NCI-H2227 (cell line): ENCODE measurements around the gene GRPEL1.

Experiments
- DNase-seq: peaks from one replicate; lab custom pipeline; 2025; ENCODE audit not compliant: unreplicated experiment; lab: John Stamatoyannopoulos, UW

GRPEL1 gene

DNA sequence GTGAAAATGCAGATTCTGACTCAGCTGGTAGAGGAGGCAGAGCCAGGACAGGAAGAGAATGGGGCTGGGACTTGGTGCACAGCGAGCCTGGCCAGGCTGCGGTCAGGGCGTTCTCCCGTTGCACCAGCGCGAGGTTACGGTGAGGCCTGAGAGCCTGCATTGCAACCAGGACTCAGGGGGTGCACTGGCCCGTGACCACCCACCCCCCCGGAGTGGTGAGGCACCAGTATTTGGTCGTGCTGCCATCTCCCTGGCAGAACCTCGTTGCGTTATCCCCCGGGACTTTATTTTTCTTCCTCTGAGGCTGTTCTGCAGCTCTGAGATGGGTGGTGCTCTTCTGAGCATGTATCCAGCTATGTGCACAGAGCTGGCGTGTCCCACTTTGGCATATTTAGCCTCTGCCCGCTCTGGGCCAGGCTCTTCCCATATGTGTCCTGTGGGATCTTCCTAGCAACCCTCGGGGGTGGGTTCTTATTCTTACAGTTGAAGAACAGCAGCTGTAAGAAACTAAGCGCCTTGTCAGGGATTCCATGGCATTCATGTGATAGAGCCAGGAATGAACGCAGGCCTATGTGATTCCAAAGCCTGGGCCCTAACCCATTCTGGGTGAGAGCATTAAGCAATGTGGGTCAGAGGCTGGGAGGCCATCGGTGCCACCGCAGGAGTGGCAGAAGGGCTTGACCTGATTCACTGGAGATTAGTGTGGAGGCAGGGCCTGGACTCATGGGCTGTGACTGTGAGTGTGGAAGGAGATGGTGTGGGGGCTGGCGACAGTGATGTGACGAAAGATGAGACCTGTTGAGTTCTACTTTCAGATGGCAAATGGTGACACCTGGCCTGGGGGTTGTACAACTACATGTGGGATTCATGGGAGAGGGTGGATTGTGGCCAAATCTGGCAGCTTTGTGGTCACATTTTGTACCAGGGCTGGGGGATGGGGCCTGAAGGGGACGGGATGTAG, 21.6 kb downstream of the GRPEL1 start:
- DNase-seq: no peak

DNA sequence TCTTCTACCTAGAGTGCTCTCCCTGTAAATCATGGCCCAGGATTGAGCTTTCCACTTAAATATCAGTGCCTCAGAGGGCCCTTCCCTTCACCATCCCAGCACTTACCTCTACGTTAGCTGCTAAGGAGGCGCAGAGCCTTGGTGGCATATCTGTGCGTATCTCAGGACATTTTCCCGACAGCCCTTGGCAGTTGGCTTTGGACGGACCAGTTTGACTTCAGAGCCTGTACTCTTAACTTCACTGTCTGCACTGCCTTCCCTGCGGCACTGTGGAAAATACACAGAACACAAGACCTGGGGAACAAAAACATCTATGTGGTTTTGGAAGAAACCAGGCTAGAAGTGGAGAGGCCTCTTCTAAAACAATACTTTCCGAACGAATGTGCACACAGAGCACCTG, 22.3 kb downstream of the GRPEL1 start:
- no peak for DNase-seq

DNA sequence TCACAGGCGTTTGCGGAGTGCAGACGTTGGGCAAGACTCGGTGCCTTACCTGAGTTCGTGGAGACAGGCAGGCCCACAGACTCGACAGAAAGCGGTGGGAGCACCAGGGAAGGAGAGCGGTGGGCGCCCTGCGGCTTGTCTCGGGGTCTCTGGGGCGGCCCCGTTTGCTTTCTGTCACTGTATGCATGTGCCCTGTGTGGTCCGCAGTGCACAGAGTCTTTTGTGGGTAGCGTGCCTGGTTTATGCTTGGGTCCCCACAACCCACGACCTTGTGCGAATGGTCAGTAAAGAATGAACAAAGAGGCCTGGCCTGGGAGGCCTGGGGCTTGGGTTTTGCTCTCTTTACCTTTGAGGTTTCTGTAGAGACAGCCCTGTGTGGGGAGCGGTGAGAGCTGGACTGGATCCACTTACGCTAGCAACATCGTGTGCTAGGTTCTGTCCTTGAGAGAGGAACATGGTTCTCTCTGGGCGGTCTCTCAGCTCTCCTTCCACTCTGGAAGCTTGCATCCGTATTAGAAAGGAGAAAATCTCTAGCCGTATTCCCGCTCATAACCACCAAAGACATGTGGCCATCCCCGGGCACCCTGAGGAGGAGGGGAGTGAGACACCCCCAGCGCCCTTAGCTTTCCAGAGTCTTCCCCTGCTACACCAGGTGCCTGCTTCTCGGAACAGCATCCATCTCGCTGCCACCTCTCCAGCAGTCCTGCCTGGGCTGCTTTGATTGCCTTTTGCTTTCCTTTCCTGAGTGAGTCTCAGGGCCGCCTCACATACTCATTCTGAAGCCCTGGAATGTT, 23.5 kb downstream of the GRPEL1 start:
- peak; percentile 3 for DNase-seq

DNA sequence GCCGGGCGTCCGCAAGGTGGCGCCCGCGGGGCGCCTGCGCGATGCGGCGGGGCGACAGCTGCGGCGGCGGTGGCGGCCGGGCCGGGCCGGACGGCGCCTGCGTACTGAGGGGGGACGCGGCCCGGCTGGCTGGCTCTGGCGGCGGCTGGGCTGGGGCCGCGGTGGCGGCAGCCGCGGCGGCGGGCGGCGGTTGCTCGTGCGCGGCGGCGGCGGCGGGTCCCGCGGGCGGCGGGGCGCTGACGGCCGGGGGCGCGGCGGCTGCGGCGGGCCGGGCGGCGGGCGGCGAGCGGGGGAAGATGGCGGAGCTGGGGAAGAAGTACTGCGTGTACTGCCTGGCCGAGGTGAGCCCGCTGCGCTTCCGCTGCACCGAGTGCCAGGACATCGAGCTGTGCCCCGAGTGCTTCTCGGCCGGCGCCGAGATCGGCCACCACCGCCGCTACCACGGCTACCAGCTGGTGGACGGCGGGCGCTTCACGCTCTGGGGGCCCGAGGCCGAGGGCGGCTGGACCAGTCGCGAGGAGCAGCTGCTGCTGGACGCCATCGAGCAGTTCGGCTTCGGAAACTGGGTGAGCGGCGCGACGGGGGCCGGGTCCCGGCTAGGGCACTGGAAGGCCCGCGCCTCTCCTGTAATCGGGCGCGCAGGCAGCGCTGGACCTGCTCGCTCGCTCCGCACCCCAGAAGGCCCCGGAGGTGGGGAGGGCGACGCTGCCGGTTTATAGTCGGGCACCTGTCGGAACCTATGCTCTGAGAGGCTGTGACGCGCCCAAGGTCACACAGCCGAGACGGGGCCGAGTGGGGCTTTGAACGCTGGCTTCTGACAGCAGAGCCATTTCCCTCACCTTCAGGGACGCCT, 24.4 kb downstream of the GRPEL1 start, which contains the start of gene TADA2B:
TSS of gene TADA2B (plus strand) at position 89 of the 853 bp plus-strand sequence. CDS start at position 297, 208 bp downstream.
- DNase-seq: peak; percentile 34

DNA sequence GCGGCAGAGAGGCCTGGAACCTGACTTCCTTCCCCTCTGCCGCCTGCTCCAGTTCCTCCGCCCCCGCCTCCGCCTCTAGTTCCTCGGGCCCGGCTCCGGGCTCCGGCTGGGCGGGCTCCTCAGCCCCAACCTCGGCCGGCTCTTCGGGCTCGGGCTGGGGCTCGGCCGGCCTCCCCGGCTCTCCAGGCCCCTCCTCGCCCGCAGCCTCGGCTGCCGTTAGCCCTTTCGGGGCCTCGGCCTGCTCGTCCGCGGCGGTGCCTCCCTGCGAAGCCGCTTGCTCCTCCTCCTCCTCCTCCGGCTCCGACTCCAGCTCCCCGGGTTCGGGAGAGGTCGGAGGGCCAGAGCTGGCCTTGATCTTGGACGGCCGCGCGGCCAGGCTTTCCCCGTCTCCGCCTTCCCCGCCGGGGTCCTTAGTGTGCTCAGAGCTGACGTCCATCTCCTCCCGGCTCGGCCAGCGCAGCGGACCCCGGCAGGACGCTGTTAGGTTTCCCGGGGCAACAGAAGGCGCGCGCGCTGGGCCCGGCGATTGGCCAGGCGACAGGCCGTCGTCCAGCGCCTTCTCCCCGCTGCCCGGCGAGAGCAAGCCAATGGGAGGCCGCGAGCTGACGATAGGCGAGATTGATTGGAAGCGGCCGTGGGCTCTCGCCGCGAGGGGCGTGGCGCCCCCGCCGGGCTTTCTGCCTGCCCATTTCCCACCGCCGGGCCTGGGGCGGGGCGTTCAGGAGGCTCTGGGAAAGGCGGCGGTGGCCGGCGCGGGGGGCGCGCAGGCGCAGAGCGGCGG, 25.2 kb downstream of the GRPEL1 start:
- peak; percentile 97 for DNase-seq

DNA sequence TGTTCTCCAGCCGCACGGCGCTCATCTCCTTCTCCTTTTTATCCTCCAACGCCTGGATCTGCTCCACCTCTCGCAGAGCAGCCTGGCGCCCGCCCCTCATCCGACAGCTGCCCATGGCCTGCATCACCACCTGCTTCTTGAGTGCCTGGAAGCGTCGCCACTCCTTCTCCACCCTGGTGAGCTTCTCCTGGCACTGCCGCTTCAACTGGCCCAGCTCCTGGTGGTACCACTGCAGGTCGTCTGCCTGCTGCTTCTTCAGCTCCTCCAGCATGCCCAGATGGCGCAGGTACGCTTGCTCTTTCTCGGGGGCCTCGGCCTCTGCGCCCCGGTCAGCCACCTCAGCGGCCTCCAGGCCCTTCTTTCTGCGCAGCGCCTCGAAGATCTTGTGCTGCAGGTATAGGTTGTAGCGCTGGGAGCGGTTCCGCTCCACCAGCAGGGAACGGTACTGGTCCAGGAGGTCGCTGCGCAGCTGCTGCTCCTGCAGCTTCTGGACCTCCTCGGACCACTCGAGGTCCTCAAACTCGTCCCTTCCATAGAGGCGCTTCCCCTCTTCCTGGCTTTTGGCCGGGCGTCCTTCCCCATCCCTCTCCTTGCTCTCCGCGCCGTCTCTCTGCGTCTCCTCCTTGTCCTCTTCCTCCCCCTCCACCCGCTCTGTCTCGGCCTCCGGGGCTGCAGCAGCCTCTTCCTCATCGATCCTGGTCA, 25.9 kb downstream of the GRPEL1 start:
- DNase-seq: peak; percentile 43

DNA sequence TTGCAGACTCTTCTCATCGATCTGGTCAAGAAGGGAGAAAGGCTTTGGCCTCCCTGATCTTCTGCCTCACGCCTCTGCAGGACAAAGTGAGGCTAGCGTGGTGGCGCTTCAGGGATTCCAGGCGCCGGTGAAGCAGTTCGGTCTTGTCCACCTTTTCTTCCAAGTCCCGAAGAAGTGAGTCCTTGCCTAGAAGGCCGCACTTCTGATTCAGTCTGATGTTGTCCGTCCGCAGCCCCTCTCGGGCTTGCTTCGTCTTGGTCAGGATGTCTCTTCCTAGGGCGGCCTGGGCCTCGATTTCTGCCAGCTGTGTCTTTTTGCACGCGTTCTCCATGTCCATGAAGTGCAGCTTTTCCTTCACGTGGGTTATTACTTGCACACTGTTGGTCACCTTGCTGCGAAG, 26.6 kb downstream of the GRPEL1 start:
- no peak for DNase-seq

DNA sequence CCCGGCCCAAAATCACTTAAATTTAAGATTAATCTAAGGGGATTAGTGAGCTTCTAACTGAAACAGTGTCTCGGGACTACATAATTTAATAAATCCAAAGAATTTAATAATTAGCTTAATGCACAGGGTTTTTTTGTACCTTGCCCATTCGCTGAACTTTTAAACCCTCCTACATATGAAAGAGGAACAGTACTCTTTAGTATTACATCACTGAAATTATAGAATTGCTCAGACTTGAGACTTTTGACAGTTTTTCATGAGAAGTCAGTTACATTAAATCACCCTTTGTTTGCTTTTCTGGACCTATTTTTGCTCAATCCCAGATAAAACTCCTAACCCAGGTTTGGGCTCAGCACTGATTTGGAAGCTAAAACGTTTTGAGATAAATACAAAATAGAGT, 27.1 kb downstream of the GRPEL1 start:
- DNase-seq: no peak

DNA sequence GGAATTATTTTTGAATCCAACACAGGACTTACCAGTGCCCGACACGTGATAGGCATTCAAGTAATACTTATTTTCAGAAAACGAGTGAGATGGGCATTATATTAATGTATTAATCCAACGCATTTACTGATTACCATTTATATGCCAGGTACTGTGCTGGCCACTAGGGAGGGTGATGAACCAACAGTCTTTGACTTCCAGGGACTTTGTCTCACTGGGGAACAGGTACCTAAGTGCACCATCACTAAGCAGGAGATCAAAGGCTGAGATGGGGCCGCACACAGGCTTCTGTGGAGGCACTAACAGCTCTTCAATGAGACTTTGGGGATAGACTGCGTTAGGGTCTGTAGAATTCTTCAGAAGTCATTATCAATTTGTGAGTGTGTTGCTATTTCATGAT, 30.4 kb downstream of the GRPEL1 start:
- DNase-seq: no peak

DNA sequence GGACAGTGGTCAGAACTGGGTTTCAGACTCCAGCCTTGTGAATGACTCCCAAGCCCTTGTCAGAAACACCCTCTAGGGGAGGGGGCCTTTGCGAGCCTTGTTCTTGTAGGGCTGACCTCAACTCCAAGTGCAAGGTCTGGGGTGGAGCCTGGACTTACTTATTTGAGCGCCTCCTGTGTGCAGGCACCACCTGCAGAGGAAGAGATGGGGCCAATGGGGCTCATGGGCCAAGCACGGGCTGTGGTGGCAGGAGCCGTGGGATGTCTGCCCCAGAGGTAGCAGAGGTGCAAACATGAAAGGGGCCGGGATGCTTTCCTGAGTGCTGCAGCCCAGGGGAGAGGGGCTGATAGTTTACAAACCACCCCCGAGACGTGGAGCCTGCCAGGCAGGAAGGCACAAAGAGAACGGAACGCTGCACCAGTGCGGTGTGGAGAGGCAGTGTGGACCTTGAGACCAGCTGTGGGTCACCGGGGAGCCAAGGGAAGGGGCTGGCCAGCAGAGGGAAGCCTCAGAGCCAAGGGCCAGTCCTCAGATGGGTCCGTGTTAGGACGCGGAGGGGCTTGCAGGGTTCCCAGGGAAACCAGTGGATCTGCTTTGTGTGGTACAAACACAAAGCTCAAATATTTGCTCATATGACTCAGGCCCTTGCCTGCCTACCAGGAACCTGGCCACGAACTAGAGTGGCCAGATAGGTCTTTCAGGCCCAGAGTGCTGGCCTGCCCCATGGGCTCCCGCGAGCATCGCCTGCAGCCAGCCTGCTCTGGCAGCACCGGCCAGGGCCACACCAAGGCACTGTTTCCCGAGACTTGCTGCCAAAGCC, 33.4 kb downstream of the GRPEL1 start:
- DNase-seq: no peak

DNA sequence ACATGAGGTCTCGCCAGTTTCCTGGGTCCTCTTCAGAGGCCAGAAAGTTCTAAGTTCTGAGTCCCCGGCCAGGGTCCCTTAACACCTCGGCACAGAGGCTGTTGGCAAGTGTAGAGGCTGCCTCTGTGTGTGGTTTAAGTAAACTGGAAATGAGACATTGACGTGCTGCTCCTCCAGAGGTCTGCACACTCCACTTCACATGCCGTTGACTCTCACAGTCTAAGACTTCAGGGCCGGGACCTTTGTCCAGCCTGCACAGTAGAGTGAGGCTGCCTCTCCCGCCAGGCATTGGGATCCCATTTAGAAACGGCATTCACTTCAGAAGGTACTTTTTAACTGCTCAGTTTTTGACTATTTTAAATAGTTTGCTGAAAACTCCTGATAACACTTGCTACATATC, 35.3 kb downstream of the GRPEL1 start:
- DNase-seq: no peak

DNA sequence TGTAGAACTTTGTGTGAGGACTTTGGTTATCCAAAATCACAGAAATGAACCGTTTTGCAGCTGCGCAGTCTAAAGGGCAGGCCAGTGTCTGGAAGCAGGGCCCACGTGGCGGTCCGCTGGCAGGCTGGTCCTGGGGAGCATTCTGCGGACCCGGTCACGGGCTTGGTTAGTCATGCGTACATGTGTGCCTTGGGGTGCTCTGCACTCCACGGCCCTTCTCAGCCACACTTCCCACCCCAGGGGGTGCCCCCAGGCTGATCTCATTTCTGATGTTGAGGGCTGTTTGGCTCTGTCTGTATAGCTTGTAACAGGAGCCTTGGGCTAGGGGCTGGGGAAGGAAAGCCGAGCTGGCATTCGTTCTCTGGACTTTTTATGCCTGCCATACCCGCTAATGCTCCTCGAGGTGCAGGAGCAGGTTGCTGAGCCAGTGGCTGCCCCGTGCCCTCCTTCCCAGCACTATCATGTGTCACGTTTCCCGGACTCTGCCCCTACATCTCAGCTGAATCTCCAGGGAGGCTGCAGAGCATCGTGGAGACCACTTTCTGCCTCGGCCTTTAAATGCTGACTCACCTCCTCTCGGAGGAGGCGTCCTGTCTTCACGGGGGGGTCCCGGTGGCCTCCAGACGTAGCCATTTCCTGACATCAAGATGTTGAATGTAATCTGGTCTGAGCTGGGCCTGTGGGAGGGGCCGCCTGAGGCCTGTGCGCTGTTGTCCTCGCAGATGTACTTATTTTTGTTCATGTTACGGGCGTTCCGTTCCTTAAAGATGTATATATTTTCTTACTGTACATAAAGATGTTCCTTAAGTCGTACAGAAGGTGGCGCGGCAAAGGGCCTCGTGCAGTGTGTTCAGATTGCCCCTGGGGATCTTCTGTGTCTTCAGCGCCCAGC, 36.1 kb downstream of the GRPEL1 start:
- no peak for DNase-seq

DNA sequence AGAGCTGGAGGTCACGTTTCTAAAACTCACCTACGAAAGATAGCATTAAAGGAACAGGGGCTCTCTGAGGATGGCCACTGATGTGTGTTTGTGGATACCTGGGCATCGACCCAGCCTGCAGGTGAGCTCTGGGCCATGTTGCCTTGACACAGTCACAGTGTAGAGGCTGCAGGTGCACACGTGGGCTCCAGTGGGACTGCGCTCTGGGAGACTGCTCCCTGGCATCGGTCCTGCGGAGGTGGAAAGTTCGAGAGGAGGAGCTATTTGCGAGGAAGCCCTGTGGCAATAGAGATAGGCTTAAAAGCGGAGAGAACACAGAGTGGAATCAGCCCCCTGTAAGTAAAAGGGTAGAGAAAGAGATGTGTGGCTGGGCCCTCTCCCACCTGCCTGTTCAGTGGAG, 37.0 kb downstream of the GRPEL1 start:
- DNase-seq: no peak

DNA sequence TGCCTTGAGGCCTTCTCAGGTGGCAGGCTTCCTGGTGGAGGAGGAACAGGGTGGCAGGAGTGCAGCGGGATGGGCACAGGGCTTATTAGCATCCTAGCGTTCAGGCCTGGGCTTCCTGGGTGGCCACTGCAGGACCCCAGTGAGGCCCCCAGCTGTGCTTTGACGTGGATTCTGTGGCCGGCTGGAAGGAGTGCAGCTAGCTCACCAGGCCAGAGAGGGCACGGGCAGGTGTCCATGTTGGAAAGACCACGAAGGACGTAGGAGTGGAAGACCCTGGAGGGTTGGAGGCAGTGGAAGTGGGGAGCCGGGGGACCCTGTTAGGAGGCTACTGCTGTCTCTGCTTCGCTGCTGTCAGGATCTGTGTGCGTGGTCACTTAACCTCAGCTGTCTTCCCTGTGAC, 37.9 kb downstream of the GRPEL1 start:
- no peak for DNase-seq

DNA sequence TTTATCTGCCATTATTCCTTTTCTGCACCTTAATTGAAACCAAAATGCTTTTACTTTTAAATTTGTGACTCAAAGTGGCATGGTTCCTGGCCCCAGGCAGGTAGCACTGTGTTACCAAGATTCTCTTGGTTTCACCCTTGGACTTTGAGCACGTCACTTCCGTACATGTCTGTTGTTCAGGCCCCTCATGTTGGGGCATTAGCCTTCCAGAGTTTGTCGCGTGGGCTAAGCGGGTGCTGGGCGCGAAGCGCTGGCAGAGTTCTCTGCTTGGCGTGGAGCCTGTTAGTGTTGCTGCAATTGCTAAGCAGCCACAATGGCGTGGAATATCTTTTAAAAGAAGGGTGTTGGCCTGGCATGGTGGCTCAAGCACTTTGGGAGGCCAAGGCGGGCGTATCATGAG, 38.7 kb downstream of the GRPEL1 start:
- DNase-seq: no peak

DNA sequence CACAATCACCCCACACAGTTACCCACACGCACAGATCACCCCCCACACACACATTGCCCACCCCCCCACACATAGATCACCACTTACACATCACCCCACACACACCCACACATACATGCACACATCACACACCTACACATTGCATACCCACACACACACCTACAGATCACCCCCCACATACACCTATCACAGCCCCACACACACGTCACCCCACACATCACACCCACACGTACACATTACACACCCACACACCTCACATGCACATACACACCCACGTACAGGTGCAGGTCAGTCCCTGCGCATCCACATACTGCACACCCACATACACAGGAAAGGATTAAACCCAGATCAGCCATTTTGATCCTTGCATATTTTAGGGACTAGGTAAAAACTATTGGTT, 40.0 kb downstream of the GRPEL1 start:
- no peak for DNase-seq

DNA sequence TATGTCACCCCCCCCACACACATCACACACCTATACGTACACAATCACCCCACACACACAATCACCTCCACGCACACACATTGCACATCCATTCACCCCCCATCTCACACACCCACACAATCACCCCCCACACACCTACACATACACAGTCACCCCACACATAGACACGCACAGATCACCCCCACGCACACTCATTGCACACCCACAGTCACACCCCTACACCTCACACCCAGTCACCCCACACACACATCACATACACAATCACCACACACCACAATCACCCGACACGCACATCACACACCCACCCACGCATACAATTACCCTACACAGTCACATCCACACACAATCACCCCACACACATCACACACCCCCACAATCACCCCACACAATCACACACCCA, 40.6 kb downstream of the GRPEL1 start:
- no peak for DNase-seq

DNA sequence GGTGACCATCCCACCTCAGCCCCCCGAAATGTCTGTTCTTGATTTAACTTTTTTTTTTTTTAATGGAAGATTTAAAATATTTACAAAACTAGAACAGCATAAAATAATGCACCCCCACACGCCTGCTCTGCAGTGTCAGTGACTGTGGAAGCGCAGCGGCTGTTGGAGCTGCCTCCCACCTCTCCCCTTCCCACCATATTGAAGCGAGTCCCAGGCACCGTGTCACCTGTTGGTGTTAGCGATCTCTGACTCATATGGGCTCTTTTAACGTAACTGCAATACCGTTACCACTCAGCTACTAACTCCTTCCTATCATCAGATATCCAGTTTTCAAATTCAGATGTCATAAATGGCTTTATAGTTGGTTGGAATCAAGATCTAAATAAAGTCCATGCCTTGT, 41.8 kb downstream of the GRPEL1 start:
- no peak for DNase-seq
